Stimulated activated CD4-positive, alpha-beta T cell treated with anti-CD3 and anti-CD28 coated beads, Interleukin-4, amount 100 ng/mL, for 24 hours (primary cell): Measurements from ENCODE around the gene ST3GAL4.
"Not testable (repeated sequence)": the region's sequence is repeated elsewhere in the genome, so short reads cannot be mapped to it uniquely, and the experiment has no call there.

ENCODE experiments used
- DNase-seq: peaks from one replicate; pipeline ENCODE4 v3.0.0-alpha.2; 2020

The ST3GAL4 gene

GRCh38 chr11:126391286-126391954, 35.9 kb downstream of the ST3GAL4 start:
- DNase-seq: no peak

GRCh38 chr11:126391970-126392632, 36.6 kb downstream of the ST3GAL4 start:
- no peak for DNase-seq

GRCh38 chr11:126392633-126393013, 37.1 kb downstream of the ST3GAL4 start:
- no peak for DNase-seq

GRCh38 chr11:126393143-126393542, 37.7 kb downstream of the ST3GAL4 start:
- no peak for DNase-seq

GRCh38 chr11:126394036-126394435, 38.5 kb downstream of the ST3GAL4 start:
- no peak for DNase-seq

GRCh38 chr11:126394634-126395072, 39.2 kb downstream of the ST3GAL4 start:
- DNase-seq: not testable (repeated sequence)

- not testable (repeated sequence) for DNase-seq
These were observed 40.3 kb downstream of the ST3GAL4 start for GRCh38 chr11:126395784-126396183.

GRCh38 chr11:126396266-126396665, 40.8 kb downstream of the ST3GAL4 start:
- not testable (repeated sequence) for DNase-seq

- DNase-seq: no peak
These were observed 41.5 kb downstream of the ST3GAL4 start for GRCh38 chr11:126396965-126397364.

GRCh38 chr11:126398296-126398695, 42.8 kb downstream of the ST3GAL4 start:
- DNase-seq: no peak

- no peak for DNase-seq
These were observed 43.2 kb downstream of the ST3GAL4 start for GRCh38 chr11:126398721-126399120.

- no peak for DNase-seq
These were observed 44.5 kb downstream of the ST3GAL4 start for GRCh38 chr11:126400019-126400418.

GRCh38 chr11:126400479-126400878, 45.0 kb downstream of the ST3GAL4 start:
- no peak for DNase-seq

GRCh38 chr11:126403022-126403581, 47.6 kb downstream of the ST3GAL4 start:
- no peak for DNase-seq

- no peak for DNase-seq
These were observed 48.2 kb downstream of the ST3GAL4 start for GRCh38 chr11:126403658-126404057.

GRCh38 chr11:126404367-126404766, 48.9 kb downstream of the ST3GAL4 start:
- no peak for DNase-seq

GRCh38 chr11:126405374-126405773, 49.9 kb downstream of the ST3GAL4 start:
- DNase-seq: no peak

- no peak for DNase-seq
These were observed 50.4 kb downstream of the ST3GAL4 start for GRCh38 chr11:126405906-126406305.

- DNase-seq: no peak
These were observed 50.9 kb downstream of the ST3GAL4 start for GRCh38 chr11:126406368-126406767.

GRCh38 chr11:126407101-126407521, 51.6 kb downstream of the ST3GAL4 start:
- DNase-seq: no peak

- no peak for DNase-seq
These were observed 52.3 kb downstream of the ST3GAL4 start for GRCh38 chr11:126407682-126408288.

- no peak for DNase-seq
These were observed 53.0 kb downstream of the ST3GAL4 start for GRCh38 chr11:126408496-126408895.

- DNase-seq: no peak
These were observed 53.6 kb downstream of the ST3GAL4 start for GRCh38 chr11:126408901-126409619.
